Testis (tissue), 2 donors: ENCODE data around the gene HLF.

Experiments used
- POLR2A ChIP-seq: fragments of 450-650 bp; IDR thresholded peaks from one replicate; pipeline ENCODE4 v1.6.1; 2017; ENCODE audit warnings: antibody characterized with exemption, mild to moderate bottlenecking, moderate library complexity
- TF ChIP-seq, protein P1 (sequence below), 3 experiments: fragments of 450-650 bp in 2 of 3; fragments of 200-600 bp in 1 of 3; sonication (generic) in 1 of 3; IDR thresholded peaks; one replicate each; pipeline ENCODE4 v1.5.1; 2016 to 2019; ENCODE audit warnings: antibody characterized with exemption in 3 of 3, mild to moderate bottlenecking in 2 of 3, moderate library complexity in 1 of 3

GRCh38 chr17:55267777-55268648 lies 3.3 kb downstream of the HLF start:
- TF ChIP-seq, protein P1, sequence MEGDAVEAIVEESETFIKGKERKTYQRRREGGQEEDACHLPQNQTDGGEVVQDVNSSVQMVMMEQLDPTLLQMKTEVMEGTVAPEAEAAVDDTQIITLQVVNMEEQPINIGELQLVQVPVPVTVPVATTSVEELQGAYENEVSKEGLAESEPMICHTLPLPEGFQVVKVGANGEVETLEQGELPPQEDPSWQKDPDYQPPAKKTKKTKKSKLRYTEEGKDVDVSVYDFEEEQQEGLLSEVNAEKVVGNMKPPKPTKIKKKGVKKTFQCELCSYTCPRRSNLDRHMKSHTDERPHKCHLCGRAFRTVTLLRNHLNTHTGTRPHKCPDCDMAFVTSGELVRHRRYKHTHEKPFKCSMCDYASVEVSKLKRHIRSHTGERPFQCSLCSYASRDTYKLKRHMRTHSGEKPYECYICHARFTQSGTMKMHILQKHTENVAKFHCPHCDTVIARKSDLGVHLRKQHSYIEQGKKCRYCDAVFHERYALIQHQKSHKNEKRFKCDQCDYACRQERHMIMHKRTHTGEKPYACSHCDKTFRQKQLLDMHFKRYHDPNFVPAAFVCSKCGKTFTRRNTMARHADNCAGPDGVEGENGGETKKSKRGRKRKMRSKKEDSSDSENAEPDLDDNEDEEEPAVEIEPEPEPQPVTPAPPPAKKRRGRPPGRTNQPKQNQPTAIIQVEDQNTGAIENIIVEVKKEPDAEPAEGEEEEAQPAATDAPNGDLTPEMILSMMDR (IDR thresholded peaks at IDR 0.05): no peak
- TF ChIP-seq POLR2A: no peak
